OCI-LY1 (cell line): ENCODE data around the gene UFD1.

ENCODE experiments used
- EZH2 ChIP-seq: fragments of 200-600 bp; sonication (generic), shearing (Covaris generic); IDR thresholded peaks from 2 replicates; pipeline ENCODE4 v1.8.0; 2017; ENCODE audit warnings: borderline replicate concordance, mixed run types, mild to moderate bottlenecking, antibody characterized with exemption, low read length, moderate library complexity, mixed read lengths
- TF ChIP-seq, protein P1 (sequence below): fragments of 200-600 bp; sonication (generic), shearing (Covaris generic); IDR thresholded peaks from 2 replicates; pipeline ENCODE4 v1.5.1; 2017; ENCODE audit warnings: mild to moderate bottlenecking, antibody characterized with exemption, low read length, moderate library complexity, mixed read lengths

DNA sequence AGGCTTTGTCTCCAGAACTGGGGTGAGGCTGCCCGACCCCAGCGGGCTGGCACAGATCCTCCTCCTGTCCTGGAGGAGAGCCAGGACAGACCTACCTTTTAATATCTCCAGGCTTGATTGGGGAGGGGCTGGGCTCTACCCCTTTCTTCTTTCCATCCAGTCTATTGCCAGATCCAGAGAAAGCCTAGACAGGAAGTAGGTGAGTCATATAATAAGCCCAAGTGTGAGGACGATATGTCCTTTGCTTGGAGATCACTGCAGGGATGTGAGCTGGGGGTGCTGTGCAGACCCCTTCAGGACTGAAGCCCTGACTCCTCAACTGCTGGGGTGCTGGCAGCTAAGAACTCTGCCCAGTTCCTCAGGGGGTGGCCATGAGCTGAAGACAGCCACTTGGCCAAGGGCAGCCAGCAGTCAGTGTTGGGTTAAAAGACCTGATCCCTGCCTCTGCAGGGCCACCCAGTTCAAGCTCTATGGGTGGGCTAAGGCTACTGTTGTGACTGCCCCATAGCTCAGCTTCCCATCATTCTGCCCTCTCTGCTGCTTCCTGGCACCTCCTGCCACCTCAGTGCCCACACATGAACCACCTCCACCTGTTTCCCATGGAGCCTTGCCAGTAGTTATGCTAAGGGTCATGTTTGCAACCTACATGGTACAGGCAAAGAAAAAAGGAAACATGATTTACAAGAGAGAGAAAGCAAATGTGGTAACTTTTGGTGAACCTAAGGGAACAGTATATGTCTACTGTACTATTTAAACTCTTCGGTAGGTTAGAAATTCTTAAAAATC, 23.2 kb downstream of the UFD1 start:
- no peak for TF ChIP-seq EZH2
- TF ChIP-seq, protein P1, sequence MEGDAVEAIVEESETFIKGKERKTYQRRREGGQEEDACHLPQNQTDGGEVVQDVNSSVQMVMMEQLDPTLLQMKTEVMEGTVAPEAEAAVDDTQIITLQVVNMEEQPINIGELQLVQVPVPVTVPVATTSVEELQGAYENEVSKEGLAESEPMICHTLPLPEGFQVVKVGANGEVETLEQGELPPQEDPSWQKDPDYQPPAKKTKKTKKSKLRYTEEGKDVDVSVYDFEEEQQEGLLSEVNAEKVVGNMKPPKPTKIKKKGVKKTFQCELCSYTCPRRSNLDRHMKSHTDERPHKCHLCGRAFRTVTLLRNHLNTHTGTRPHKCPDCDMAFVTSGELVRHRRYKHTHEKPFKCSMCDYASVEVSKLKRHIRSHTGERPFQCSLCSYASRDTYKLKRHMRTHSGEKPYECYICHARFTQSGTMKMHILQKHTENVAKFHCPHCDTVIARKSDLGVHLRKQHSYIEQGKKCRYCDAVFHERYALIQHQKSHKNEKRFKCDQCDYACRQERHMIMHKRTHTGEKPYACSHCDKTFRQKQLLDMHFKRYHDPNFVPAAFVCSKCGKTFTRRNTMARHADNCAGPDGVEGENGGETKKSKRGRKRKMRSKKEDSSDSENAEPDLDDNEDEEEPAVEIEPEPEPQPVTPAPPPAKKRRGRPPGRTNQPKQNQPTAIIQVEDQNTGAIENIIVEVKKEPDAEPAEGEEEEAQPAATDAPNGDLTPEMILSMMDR = no peak
